Cardiac muscle cell (in vitro differentiated cells and primary cell): ENCODE data around the gene ADSL. TPM values are rescaled to one million over a fixed set of nuclear protein-coding genes. Genes with fewer than 3 reads are reported as not detected.

ENCODE experiments used
- DNase-seq, 2 donors: peaks; one replicate each; pipeline versions ENCODE4 v3.0.0 to v3.0.0-alpha.2; 2010 to 2017; ENCODE audit warnings: low read depth in 1 of 2, low spot score in 1 of 2
- H3K27ac ChIP-seq: fragments of 200-600 bp; sonication (generic); 2 replicates; pipeline ENCODE4 v1.5.1; 2016
- H3K27me3 ChIP-seq: fragments of 200-600 bp; sonication (generic); 2 replicates; pipeline ENCODE4 v1.6.0; 2016; ENCODE audit warnings: control low read depth
- H3K36me3 ChIP-seq: fragments of 200-600 bp; sonication (generic); 2 replicates; pipeline ENCODE4 v1.5.1; 2016; ENCODE audit warnings: control low read depth
- H3K4me1 ChIP-seq: fragments of 200-600 bp; sonication (generic); 2 replicates; pipeline ENCODE4 v1.8.1; 2017; ENCODE audit warnings: low read depth, mild to moderate bottlenecking, mixed run types
- H3K4me3 ChIP-seq: fragments of 200-600 bp; sonication (generic); 2 replicates; pipeline ENCODE4 v1.5.1; 2016; ENCODE audit warnings: mild to moderate bottlenecking
- H3K9me3 ChIP-seq: fragments of 200-600 bp; sonication (generic); 2 replicates; pipeline ENCODE4 v1.5.1; 2017; ENCODE audit warnings: low read depth, mild to moderate bottlenecking, control low read depth
- CTCF ChIP-seq: IDR thresholded peaks from 2 replicates; pipeline ENCODE4 v1.5.1; 2012; ENCODE audit warnings: low read depth, mild to moderate bottlenecking, low read length
- polyA plus RNA-seq: library from polyadenylated mRNA; unstranded; fragments of >200 nt; fragmentation: Nextera tagmentation; extraction: Ambion mirVana; gene quantifications from 2 replicates; pipeline ENCODE4 v1.2.1, GENCODE V29; 2016
- total RNA-seq: library from RNA; depleted of rRNA; stranded (reverse); fragments of >200 nt; gene quantifications from 2 replicates; pipeline ENCODE4 v1.2.3, GENCODE V29; 2016

ADSL gene
- total and polyA plus RNA-seq, 2 experiments from 2014 or later, result 110 to 116 TPM

- H3K36me3 ChIP-seq, result peaks cover 17% of the 10 kb centered on the region
- H3K27me3 ChIP-seq, result no peaks in the 10 kb centered on the region
- TF ChIP-seq CTCF, result no peak
- peaks cover 12% of the 10 kb centered on the region for H3K4me1 ChIP-seq
- peak in 1 of 2 donors; percentile 25 for DNase-seq
- peak overlapping the region; percentile 39 for H3K27ac ChIP-seq
- no peak overlapping the region for H3K4me3 ChIP-seq
- no peaks in the 10 kb centered on the region for H3K9me3 ChIP-seq
Observed at GRCh38 chr22:40404251-40405177, 58.2 kb downstream of the ADSL start.

- H3K4me1 ChIP-seq, result peaks cover 7% of the 10 kb centered on the region
- H3K9me3 ChIP-seq, result no peaks in the 10 kb centered on the region
- no peak for DNase-seq
- H3K27ac ChIP-seq, result peak overlapping the region; percentile 39
- no peak for TF ChIP-seq CTCF
- H3K36me3 ChIP-seq, result peaks cover 21% of the 10 kb centered on the region
- no peaks in the 10 kb centered on the region for H3K27me3 ChIP-seq
- H3K4me3 ChIP-seq, result no peak overlapping the region
Observed at GRCh38 chr22:40405178-40406062, 59.1 kb downstream of the ADSL start.

GRCh38 chr22:40406063-40406890 lies 60.0 kb downstream of the ADSL start:
- H3K4me1 ChIP-seq, result peaks cover 7% of the 10 kb centered on the region
- H3K27me3 ChIP-seq, result no peaks in the 10 kb centered on the region
- H3K9me3 ChIP-seq, result no peaks in the 10 kb centered on the region
- no peak overlapping the region for H3K4me3 ChIP-seq
- H3K27ac ChIP-seq, result no peak overlapping the region
- no peak for TF ChIP-seq CTCF
- peaks cover 24% of the 10 kb centered on the region for H3K36me3 ChIP-seq
- no peak for DNase-seq

- Histone ChIP-seq H3K27ac (no peak overlapping the region), H3K4me3 (no peak overlapping the region), H3K4me1 (peaks cover 7% of the 10 kb centered on the region), H3K36me3 (peaks cover 18% of the 10 kb centered on the region), H3K27me3 (no peaks in the 10 kb centered on the region), H3K9me3 (no peaks in the 10 kb centered on the region)
- DNase-seq, result no peak
- no peak for TF ChIP-seq CTCF
Observed at GRCh38 chr22:40407021-40407761, 60.9 kb downstream of the ADSL start.
